Measurements from ENCODE around the gene TVP23A. TPM values are rescaled to one million over a fixed set of nuclear protein-coding genes. Genes with fewer than 3 reads are reported as not detected.

The TVP23A gene
- total and polyA plus RNA-seq, 8 donors, result 0.47 to 8.4 (median 6.7) TPM

DNA sequence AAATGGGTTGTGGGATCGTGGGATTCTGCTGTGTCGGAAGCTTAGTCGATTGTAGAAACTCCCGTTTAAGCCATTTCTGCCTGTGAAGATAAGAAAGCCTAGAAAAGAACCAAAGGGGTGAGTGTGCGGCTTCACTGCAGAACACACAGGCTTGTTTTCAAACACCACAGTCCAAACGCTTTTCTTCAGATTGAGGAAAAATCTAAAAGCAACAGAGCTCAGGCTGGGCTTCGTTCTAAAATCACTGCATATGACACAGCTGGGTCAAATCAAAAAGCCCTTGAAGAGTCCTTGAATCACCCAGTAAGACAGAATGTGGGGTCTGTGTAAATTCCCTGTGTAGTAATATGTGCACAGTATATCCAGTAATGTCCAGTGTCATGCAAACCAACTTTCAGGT is 49.2 kb downstream of the TVP23A start:
- peaks cover 0 to 46% of the 10 kb centered on the region in 2 donors for H3K4me1 ChIP-seq
- intact Hi-C loops (cut with DNase I), result loop anchor here in 1 of 2 donors (10.0 kb wide), 1 partner anchor 145 kb away; no protein-coding TSS in a partner anchor
- H3K9me3 ChIP-seq, result no peaks in the 10 kb centered on the region
- DNase-seq (no peak), ATAC-seq (no peak)
- no peak overlapping the region for H3K4me3 ChIP-seq
- peaks cover 0 to 52% of the 10 kb centered on the region in 2 donors for H3K36me3 ChIP-seq
- H3K27me3 ChIP-seq, result no peaks in the 10 kb centered on the region
- TF ChIP-seq, protein P1, sequence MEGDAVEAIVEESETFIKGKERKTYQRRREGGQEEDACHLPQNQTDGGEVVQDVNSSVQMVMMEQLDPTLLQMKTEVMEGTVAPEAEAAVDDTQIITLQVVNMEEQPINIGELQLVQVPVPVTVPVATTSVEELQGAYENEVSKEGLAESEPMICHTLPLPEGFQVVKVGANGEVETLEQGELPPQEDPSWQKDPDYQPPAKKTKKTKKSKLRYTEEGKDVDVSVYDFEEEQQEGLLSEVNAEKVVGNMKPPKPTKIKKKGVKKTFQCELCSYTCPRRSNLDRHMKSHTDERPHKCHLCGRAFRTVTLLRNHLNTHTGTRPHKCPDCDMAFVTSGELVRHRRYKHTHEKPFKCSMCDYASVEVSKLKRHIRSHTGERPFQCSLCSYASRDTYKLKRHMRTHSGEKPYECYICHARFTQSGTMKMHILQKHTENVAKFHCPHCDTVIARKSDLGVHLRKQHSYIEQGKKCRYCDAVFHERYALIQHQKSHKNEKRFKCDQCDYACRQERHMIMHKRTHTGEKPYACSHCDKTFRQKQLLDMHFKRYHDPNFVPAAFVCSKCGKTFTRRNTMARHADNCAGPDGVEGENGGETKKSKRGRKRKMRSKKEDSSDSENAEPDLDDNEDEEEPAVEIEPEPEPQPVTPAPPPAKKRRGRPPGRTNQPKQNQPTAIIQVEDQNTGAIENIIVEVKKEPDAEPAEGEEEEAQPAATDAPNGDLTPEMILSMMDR (IDR thresholded peaks at IDR 0.05), result no peak
- H3K27ac ChIP-seq, result no peak overlapping the region

DNA sequence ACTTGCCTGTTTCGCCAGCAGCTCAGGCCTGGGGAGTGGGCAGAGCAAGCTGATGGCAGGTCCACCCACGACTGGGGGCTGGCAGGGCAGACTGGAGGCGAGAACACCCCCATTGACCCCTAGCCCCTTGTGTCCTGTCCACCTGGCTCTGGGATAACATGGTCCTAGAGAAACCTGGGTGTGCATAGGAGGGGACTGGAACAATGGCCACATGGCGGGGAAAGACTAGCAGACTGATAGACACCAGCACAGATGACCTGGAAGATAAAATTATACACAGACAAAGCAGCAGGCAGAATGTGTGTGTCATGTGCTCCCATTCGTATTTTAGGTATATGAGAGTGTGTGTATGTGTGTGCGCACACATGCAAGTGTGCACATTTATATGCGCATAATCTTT is 51.5 kb downstream of the TVP23A start:
- TF ChIP-seq, protein P1 (IDR thresholded peaks at IDR 0.05), result no peak
- no peak overlapping the region for H3K4me3 ChIP-seq
- no peaks in the 10 kb centered on the region for H3K9me3 ChIP-seq
- H3K36me3 ChIP-seq, result peaks cover 0 to 73% of the 10 kb centered on the region in 2 donors
- no peak for DNase-seq
- H3K4me1 ChIP-seq, result peaks cover 0 to 33% of the 10 kb centered on the region in 2 donors
- no peak for ATAC-seq
- H3K27ac ChIP-seq, result no peak overlapping the region
- H3K27me3 ChIP-seq, result no peaks in the 10 kb centered on the region
- intact Hi-C loops (cut with DNase I), result loop anchor here in 1 of 2 donors (10.0 kb wide), 1 partner anchor 148 kb away; no protein-coding TSS in a partner anchor

DNA sequence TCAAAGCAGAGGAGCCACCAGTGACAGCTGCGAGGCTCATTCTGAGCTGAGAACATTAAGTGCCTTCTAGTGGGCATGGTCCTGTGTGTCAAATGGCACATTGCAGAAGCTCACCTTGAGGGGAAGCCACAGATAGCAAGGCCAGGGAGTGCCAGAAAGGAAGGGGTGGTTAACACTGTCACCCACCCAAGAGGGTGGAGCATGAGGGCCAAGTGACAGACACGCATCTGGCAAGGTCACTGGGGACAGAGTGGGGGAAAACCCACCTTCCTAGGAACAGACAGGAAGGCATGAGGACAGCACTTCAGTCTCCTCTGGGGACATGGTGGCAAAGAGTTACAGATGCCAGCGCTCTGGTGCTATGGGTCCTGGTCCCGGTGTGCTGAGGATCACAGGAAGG is 52.8 kb downstream of the TVP23A start:
- ATAC-seq, result no peak
- Histone ChIP-seq H3K9me3 (no peaks in the 10 kb centered on the region), H3K36me3 (peaks cover 0 to 87% of the 10 kb centered on the region in 2 donors), H3K27ac (no peak overlapping the region), H3K4me1 (peaks cover 0 to 27% of the 10 kb centered on the region in 2 donors), H3K4me3 (no peak overlapping the region), H3K27me3 (no peaks in the 10 kb centered on the region)
- no peak for DNase-seq
- TF ChIP-seq, protein P1 (IDR thresholded peaks at IDR 0.05), result no peak
- intact Hi-C loops (cut with DNase I), result loop anchor here in 1 of 2 donors (10.0 kb wide), 1 partner anchor 149 kb away; no protein-coding TSS in a partner anchor

DNA sequence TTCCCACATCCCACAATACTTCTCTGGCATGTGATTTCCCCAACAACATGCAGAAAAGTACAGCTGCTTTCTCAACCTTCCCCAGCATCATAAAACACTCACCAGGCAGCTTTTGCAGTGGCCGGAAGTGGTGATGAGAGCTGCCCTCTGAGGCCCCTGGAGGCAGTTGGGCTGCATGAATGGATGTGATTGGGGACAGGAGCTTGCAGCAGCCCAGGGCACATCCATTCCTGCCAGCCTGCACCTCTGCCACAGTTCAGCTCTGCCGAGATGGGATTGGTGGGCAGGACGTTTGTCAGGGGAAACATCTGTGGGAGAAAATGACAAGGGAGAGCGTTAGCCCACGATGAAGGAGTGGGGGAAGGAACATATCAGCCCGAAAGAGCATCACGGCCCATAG is 55.1 kb downstream of the TVP23A start:
- H3K27ac ChIP-seq, result no peak overlapping the region
- DNase-seq (no peak), ATAC-seq (no peak)
- no peaks in the 10 kb centered on the region for H3K27me3 ChIP-seq
- peaks cover 0 to 12% of the 10 kb centered on the region in 2 donors for H3K4me1 ChIP-seq
- peaks cover 0 to 93% of the 10 kb centered on the region in 2 donors for H3K36me3 ChIP-seq
- no peak overlapping the region for H3K4me3 ChIP-seq
- H3K9me3 ChIP-seq, result no peaks in the 10 kb centered on the region
- intact Hi-C loops (cut with DNase I), result loop anchor here in 1 of 2 donors (10.0 kb wide), 1 partner anchor 151 kb away; no protein-coding TSS in a partner anchor
- TF ChIP-seq, protein P1 (IDR thresholded peaks at IDR 0.05), result no peak

DNA sequence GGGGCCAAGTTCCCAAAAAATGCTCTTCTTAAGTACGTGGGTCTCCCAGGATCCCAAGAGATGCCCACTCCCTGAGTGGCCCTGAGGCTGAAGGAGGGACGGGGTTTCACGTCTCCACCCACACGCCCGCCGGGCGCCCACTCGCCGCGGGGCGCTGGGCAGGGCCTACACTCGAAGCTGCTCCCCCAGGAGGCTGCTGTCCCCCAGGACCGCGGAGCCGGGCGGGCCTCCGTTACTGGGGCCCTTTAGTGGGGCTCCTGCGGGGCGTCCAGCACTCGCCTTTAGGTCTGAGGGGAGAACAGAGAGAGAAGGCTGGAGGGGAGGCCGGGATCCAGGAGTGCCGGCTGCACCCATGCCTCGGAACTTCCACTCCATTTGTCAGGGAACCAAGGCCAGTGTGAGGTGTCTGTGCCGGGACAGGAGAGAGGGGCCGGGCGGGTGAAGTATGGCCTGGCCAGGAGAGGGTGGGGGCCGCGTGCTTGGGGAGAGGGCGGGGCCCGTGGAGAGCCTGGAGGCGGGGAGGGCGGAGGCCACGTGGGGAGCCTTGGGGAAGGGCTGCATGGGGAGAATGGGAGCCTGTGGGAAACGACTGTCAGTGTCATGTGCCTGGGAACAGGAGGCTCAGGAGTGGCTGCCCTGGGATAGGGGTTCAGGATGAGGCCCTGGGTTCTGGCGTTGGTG is 56.1 kb downstream of the TVP23A start:
- ATAC-seq, result peak; percentile 38
- intact Hi-C loops (cut with DNase I), result loop anchor here in 1 of 2 donors (10.0 kb wide), 1 partner anchor 152 kb away; no protein-coding TSS in a partner anchor

More for the DNA sequence above, 56.1 kb downstream of the TVP23A start:
- Histone ChIP-seq H3K27me3 (no peaks in the 10 kb centered on the region), H3K27ac (no peak overlapping the region), H3K36me3 (peaks cover 0 to 93% of the 10 kb centered on the region in 2 donors), H3K9me3 (no peaks in the 10 kb centered on the region), H3K4me1 (peaks cover 0 to 12% of the 10 kb centered on the region in 2 donors), H3K4me3 (no peak overlapping the region)
- TF ChIP-seq, protein P1 (IDR thresholded peaks at IDR 0.05), result no peak
- DNase-seq, result no peak

Data from left lung (tissue), 10 donors.